Brain microvascular endothelial cell (primary cell): ENCODE results near the gene TGM2.

Source experiments
- DNase-seq: peaks from one replicate; pipeline ENCODE4 v3.0.0-alpha.2; 2020
- H3K27ac ChIP-seq: fragments of 250-450 bp; sonication (Bioruptor Pico); 2 replicates; pipeline ENCODE4 v1.5.1; 2020; ENCODE audit warnings: mild to moderate bottlenecking, moderate library complexity
- H3K27me3 ChIP-seq: fragments of 250-450 bp; sonication (Bioruptor Pico); replicated peaks from 2 replicates; pipeline ENCODE4 v1.5.1; 2020; ENCODE audit warnings: mild to moderate bottlenecking
- H3K36me3 ChIP-seq: fragments of 250-450 bp; sonication (Bioruptor Pico); replicated peaks from 2 replicates; pipeline ENCODE4 v1.5.1; 2020; ENCODE audit warnings: mild to moderate bottlenecking
- H3K4me3 ChIP-seq: 2 replicates; pipeline ENCODE4 v1.5.1; 2011; ENCODE audit warnings: low read depth, mild to moderate bottlenecking, control low read depth, low read length, moderate library complexity
- in situ Hi-C: cut with HindIII; loops from 2 replicates; pipeline ENCODE4 v1.10.0; 2017; ENCODE audit warnings: low sequenced_read_pairs, low pct_ligation_motif_present
- TF ChIP-seq, protein P1 (sequence below): IDR thresholded peaks from 2 replicates; pipeline ENCODE4 v1.5.1; 2011; ENCODE audit warnings: low read depth, mild to moderate bottlenecking, moderate library complexity, low read length, control low read depth, inconsistent platforms; ENCODE audit errors: missing control alignments

TGM2 gene

DNA sequence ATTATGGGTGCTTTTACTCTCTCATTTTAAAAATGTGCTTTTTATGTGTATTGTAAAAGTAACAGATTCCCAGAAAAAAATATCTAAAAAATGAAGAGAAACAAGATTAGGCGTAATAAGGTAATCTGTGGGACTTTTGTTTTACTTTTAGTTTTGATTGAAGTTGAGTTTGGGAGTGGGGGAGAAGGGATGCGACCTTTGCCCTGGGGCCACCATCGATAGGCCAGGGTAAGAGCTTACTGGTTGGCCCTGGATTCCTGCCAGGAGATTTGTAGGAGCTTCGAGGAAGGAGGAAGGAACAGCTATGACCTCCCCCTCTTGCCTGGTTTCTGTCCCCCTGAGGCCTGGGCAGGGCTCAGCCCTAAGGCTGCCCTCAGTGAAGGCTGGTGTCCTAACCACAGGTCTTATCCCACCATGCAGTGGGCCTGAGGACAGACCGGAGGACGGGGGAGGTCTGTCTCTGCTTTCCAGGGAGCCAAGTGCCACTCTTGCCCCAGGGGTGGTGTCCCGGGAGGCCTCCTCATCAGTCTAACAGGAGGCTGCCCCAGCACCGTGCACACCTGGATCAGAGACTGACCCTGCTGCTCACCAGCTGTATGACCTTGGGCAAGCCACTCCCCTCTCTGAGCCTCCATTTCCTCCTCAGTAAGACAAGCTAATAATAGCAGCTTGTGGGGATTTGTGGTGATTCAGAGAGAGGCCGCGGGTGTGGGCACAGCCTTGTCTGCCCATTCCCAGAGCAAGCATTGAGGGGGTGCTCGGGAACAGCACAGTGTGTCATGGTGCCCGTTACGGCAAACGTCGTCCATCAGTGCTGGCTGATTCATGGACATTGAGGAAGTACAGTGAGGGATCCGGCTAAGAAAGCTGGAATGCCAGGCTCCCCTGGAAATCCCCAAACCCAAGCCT, 21.2 kb downstream of the TGM2 start:
- TF ChIP-seq, protein P1, sequence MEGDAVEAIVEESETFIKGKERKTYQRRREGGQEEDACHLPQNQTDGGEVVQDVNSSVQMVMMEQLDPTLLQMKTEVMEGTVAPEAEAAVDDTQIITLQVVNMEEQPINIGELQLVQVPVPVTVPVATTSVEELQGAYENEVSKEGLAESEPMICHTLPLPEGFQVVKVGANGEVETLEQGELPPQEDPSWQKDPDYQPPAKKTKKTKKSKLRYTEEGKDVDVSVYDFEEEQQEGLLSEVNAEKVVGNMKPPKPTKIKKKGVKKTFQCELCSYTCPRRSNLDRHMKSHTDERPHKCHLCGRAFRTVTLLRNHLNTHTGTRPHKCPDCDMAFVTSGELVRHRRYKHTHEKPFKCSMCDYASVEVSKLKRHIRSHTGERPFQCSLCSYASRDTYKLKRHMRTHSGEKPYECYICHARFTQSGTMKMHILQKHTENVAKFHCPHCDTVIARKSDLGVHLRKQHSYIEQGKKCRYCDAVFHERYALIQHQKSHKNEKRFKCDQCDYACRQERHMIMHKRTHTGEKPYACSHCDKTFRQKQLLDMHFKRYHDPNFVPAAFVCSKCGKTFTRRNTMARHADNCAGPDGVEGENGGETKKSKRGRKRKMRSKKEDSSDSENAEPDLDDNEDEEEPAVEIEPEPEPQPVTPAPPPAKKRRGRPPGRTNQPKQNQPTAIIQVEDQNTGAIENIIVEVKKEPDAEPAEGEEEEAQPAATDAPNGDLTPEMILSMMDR = no peak
- Histone ChIP-seq H3K4me3 (no peak overlapping the region), H3K27ac (peak overlapping the region; percentile 77), H3K36me3 (peaks cover 94% of the 10 kb centered on the region), H3K27me3 (no peaks in the 10 kb centered on the region)
- in situ Hi-C loops = no loop called here
- peak; percentile 74 for DNase-seq

DNA sequence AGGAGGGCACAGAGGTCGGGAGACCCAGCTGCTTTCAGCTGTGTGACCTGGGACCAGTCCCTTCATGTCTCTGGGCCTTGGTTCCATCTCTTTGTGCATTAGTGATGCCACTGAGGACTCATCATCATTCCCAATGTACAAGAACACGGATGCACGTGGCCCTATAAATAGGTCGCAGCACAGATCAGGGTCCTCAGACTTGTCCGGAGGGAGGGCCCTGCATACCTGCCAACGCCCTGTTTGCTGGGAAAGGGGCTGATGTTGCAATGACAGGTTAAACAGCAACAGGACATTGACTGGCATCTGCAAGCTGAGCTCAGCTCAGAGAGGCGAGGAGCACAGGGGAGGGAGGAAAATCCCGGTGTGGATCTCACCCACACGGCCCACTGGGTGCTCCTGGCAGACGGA, 21.8 kb downstream of the TGM2 start:
- TF ChIP-seq, protein P1 = no peak
- no peak for DNase-seq
- Histone ChIP-seq H3K27ac (no peak overlapping the region), H3K36me3 (peaks cover 94% of the 10 kb centered on the region), H3K4me3 (no peak overlapping the region), H3K27me3 (no peaks in the 10 kb centered on the region)
- in situ Hi-C loops = no loop called here

GRCh38 chr20:38141889-38142494, 23.1 kb downstream of the TGM2 start:
- no peak for DNase-seq
- TF ChIP-seq, protein P1 = no peak
- Histone ChIP-seq H3K36me3 (peaks cover 94% of the 10 kb centered on the region), H3K27ac (no peak overlapping the region), H3K27me3 (no peaks in the 10 kb centered on the region), H3K4me3 (no peak overlapping the region)
- in situ Hi-C loops = no loop called here

GRCh38 chr20:38141204-38141888, 23.7 kb downstream of the TGM2 start:
- no peak for DNase-seq
- TF ChIP-seq, protein P1 = no peak
- Histone ChIP-seq H3K36me3 (peaks cover 92% of the 10 kb centered on the region), H3K4me3 (no peak overlapping the region), H3K27me3 (no peaks in the 10 kb centered on the region), H3K27ac (no peak overlapping the region)
- in situ Hi-C loops = no loop called here

DNA sequence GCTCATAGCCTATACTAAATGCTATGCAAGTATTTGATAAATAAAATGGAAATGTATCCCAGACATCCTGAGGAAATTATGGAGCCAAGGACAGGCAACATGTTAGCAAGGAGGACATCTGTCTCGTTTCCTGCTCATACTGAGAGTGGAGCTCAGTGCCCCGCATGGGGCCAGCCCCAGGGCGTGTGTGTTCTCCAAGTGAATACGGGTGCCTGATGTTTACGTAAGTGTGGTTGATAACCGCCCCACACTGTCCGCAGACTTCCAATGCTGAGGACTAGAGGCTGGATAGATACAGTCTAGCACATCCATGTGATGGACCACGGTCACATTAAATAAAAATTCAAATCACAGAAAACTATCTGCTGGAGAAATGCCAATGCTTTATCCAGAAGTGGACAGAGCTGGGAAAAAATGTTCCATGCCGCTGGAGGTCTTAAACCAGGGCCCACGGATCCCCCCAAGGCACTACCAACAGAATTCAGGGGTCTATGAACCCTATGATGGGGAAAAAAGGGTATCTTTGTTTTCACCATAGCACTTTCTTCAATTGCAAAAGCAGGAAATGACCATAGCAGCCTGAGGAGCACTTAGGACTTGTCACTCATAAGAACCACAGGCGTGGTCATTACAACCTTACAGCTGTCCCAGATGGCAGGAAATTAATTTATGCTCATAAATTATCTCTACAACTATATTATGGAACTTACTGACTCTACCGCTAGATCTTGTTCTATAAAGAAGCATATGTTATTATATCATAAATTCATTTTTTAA, 24.9 kb downstream of the TGM2 start:
- in situ Hi-C loops = no loop called here
- Histone ChIP-seq H3K4me3 (no peak overlapping the region), H3K36me3 (peaks cover 94% of the 10 kb centered on the region), H3K27ac (peak overlapping the region; percentile 13), H3K27me3 (no peaks in the 10 kb centered on the region)
- peak; percentile 56 for DNase-seq
- TF ChIP-seq, protein P1 = no peak
